HG03175 (cell line): ENCODE results near the gene EPS8L1.

Source experiments
- ATAC-seq: cut with Tn5 transposase; IDR thresholded peaks from one replicate; pipeline ENCODE4 v1.9.1; 2021; ENCODE audit warnings: mild to moderate bottlenecking, moderate library complexity; ENCODE audit not compliant: unreplicated experiment

Gene EPS8L1

GRCh38 chr19:55079400-55080038, 3.9 kb downstream of the EPS8L1 start:
- ATAC-seq, result no peak

GRCh38 chr19:55080121-55080967, 4.7 kb downstream of the EPS8L1 start:
- no peak for ATAC-seq

GRCh38 chr19:55080968-55081769, 5.5 kb downstream of the EPS8L1 start:
- ATAC-seq, result peak; percentile 72

GRCh38 chr19:55081770-55082019, 6.0 kb downstream of the EPS8L1 start:
- ATAC-seq, result no peak

GRCh38 chr19:55082020-55082851, 6.6 kb downstream of the EPS8L1 start:
- ATAC-seq, result no peak

- ATAC-seq, result no peak
Measured at GRCh38 chr19:55083004-55083850, 7.6 kb downstream of the EPS8L1 start.

- no peak for ATAC-seq
Measured at GRCh38 chr19:55084416-55084815, 8.7 kb downstream of the EPS8L1 start.

- ATAC-seq, result no peak
Measured at GRCh38 chr19:55085923-55086715, 10.4 kb downstream of the EPS8L1 start.

- no peak for ATAC-seq
Measured at GRCh38 chr19:55086730-55087541, 11.3 kb downstream of the EPS8L1 start.

GRCh38 chr19:55087542-55087901, 11.9 kb downstream of the EPS8L1 start:
- no peak for ATAC-seq

DNA sequence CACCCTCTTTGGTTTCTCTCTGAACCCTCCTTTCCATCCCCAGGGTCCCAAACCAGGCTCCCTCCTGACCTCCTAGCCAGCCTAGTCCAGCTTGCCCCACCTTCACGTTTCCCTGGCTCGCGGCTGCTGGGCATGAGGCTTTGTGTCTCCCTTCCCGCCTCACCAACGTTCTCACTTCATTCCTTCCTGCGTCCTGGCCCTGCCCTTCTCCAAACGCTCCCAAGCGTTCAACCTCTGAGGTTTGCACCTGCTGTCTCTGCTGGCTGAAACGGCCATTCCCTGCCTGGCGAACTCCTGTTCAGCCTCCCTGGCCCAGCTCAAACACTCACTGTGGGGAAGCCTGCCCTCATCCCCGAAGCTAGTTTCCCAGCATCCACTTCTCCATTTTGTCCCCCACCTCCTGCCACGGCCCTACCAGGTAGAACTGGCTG, 12.4 kb downstream of the EPS8L1 start:
- no peak for ATAC-seq

- no peak for ATAC-seq
Measured at GRCh38 chr19:55088543-55089341, 13.1 kb downstream of the EPS8L1 start.

- ATAC-seq, result no peak
Measured at GRCh38 chr19:55089342-55089944, 13.8 kb downstream of the EPS8L1 start.

DNA sequence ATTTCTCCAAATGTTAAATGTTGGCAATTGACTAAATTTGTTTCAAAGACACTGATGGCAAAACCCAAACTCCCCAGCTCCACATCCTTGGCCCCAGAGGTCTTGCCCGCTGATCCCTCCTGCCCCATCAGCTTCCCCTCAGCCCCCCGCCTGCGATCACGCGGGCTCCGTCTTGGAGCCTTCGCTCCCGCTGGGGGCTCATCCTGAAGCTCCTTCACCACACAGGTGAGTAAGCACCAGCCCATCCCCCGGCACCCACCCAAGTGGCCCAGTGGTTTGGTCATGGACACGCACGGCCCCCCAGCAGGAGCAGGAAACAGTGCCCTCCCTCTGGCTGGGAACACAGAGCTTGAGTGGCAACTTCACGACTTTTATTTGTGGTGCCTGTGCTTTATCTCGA, 14.9 kb downstream of the EPS8L1 start:
- no peak for ATAC-seq

DNA sequence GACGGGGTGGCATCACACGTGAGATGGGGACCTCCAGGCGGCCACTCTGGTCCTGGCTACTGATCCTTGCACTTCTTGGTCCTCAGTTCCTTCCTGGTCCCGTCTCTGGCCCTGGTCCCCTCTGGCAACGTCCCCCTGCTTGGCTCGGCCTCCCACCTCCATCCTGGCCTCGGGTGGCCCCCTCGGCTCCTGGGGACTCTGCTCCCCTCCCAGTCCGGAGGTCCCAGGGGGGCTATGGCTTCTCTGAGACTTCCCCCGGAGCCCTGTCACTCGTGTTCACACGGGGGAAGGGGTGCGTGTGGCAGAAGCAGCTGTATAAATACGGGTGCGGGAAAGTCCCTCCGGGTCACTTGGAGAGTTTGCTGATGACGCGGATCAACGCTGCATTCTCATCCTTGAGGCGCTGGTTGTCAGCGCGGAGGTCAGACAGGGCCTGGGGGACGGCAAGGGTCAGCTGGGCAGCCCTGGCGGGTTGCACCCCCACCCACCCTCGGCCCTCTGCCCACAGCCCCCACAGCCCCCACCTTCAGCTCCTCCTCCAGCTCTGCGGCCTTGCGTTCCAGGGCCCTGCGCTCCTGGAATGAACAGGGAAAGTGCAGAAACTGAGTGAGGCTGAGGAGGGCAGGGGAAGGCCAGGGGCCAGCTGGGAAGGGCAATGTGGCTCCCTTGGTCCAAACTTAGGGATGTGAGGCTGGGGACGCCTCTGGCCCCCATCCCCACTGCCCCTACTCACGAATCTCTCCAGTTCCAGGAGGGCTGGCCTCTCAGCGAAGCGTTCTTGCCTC, 15.6 kb downstream of the EPS8L1 start:
- ATAC-seq, result no peak

DNA sequence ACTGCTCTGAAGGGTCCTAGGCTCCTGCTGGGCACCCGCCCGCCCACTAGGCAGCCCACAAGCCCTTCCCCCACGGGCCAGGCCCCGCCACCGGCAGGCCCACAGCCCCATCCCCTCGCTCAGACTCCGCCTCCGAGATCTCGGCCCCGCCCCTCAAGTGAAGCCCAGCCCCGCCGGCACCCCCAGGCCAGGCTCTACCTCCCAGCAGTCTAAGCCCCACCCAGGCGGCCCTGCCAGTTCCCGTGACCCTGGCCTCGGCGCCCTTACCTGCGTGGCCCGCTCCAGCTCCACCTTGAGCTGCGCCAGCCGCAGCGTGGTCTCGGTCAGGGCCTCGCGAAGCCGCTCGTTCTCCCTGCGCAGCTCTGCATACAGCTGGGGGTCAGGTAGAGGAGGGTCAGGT, 16.3 kb downstream of the EPS8L1 start:
- ATAC-seq, result no peak
